HG03139 (cell line): ENCODE data around the gene TPRG1.

Experiments
- ATAC-seq: cut with Tn5 transposase; IDR thresholded peaks from one replicate; pipeline ENCODE4 v1.9.1; 2021; ENCODE audit not compliant: unreplicated experiment

Gene TPRG1

GRCh38 chr3:189165092-189165612, 6.6 kb upstream of the TPRG1 start:
- no peak for ATAC-seq

GRCh38 chr3:189166321-189166720, 5.5 kb upstream of the TPRG1 start:
- no peak for ATAC-seq

- no peak for ATAC-seq
These were observed 4.6 kb upstream of the TPRG1 start for GRCh38 chr3:189167027-189167766.

- no peak for ATAC-seq
These were observed 3.1 kb upstream of the TPRG1 start for GRCh38 chr3:189168711-189169110.

GRCh38 chr3:189169728-189170127, 2.0 kb upstream of the TPRG1 start:
- no peak for ATAC-seq

- ATAC-seq = no peak
These were observed 1.2 kb upstream of the TPRG1 start for GRCh38 chr3:189170559-189170958.

GRCh38 chr3:189172668-189173419, 1.1 kb downstream of the TPRG1 start:
- no peak for ATAC-seq

- ATAC-seq = no peak
These were observed 12.8 kb downstream of the TPRG1 start for GRCh38 chr3:189184566-189184965.

GRCh38 chr3:189186101-189186500, 14.3 kb downstream of the TPRG1 start:
- no peak for ATAC-seq

- ATAC-seq = no peak
These were observed 16.7 kb downstream of the TPRG1 start for GRCh38 chr3:189188466-189188865.

- ATAC-seq = no peak
These were observed 21.0 kb downstream of the TPRG1 start for GRCh38 chr3:189192725-189193124.

- ATAC-seq = no peak
These were observed 23.5 kb downstream of the TPRG1 start for GRCh38 chr3:189195302-189195701.

- no peak for ATAC-seq
These were observed 30.3 kb downstream of the TPRG1 start for GRCh38 chr3:189202106-189202505.

GRCh38 chr3:189202583-189202982, 30.8 kb downstream of the TPRG1 start:
- no peak for ATAC-seq

- no peak for ATAC-seq
These were observed 32.5 kb downstream of the TPRG1 start for GRCh38 chr3:189204167-189204866.

GRCh38 chr3:189204937-189205336, 33.2 kb downstream of the TPRG1 start:
- ATAC-seq = no peak

GRCh38 chr3:189210251-189210770, 38.5 kb downstream of the TPRG1 start:
- no peak for ATAC-seq

GRCh38 chr3:189212681-189213080, 40.9 kb downstream of the TPRG1 start:
- ATAC-seq = no peak

- no peak for ATAC-seq
These were observed 42.9 kb downstream of the TPRG1 start for GRCh38 chr3:189214651-189215050.

GRCh38 chr3:189222927-189223636, 51.3 kb downstream of the TPRG1 start:
- ATAC-seq = no peak

- no peak for ATAC-seq
These were observed 53.7 kb downstream of the TPRG1 start for GRCh38 chr3:189225431-189225830.
